ENCODE measurements around the gene CD300LG. TPM values are rescaled to one million over a fixed set of nuclear protein-coding genes. Genes with fewer than 3 reads are reported as not detected.
"Not testable (repeated sequence)": the region's sequence is repeated elsewhere in the genome, so short reads cannot be mapped to it uniquely, and the experiment has no call there.

Gene CD300LG
- total RNA-seq, 1 experiment from 2014 or later = not detected

- POLR2A ChIA-PET (ENCODE audit: low non-redundant PET) = no interaction called here
- CTCF ChIA-PET = no interaction called here
- TF ChIP-seq EZH2 (IDR thresholded peaks at IDR 0.05; ENCODE audit: borderline replicate concordance, low read depth, low read length, poor library complexity, severe bottlenecking) = no peak
- no peak for TF ChIP-seq CTCF (conservative IDR thresholded peaks at IDR 0.05; ENCODE audit: low read depth, low read length)
- intact Hi-C loops (cut with micrococcal nuclease; ENCODE audit: unreplicated experiment) = no loop called here
- Histone ChIP-seq H3K4me3 (ENCODE audit: low read depth, low read length, poor library complexity, severe bottlenecking) (no peak overlapping the region), H3K36me3 (ENCODE audit: insufficient read depth, low read length, poor library complexity, severe bottlenecking) (no peaks in the 10 kb centered on the region), H3K4me1 (ENCODE audit: insufficient read depth, low read length, poor library complexity, severe bottlenecking) (no peaks in the 10 kb centered on the region), H3K27me3 (replicated peaks; ENCODE audit: insufficient read depth, low read depth, low read length, poor library complexity) (no peaks in the 10 kb centered on the region), H3K27ac (ENCODE audit: low read depth, low read length, poor library complexity, severe bottlenecking) (no peak overlapping the region), H3K9me3 (ENCODE audit: low read depth, low read length, poor library complexity, severe bottlenecking) (no peaks in the 10 kb centered on the region)
- no peak for DNase-seq (ENCODE audit: low spot score)
- BruUV-seq (replicated peaks) = no TSS peak
Measured at GRCh38 chr17:43891851-43892646, 45.1 kb downstream of the CD300LG start.

DNA sequence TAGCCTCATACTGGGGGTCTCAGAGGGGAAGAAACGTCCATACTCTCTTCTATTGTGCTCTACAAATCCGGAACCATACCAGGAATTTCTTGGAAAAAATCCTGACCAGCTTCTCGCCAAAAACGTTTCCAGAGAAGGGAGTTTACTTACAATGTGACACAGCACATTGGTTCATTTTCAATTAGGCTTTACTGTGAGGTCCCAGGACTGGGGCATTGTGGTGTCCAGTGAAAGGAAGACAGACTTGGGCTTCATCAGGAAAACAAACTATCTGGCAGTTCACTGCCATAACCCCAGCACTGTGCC lies 45.6 kb downstream of the CD300LG start:
- CTCF ChIA-PET = no interaction called here
- Histone ChIP-seq H3K4me1 (ENCODE audit: insufficient read depth, low read length, poor library complexity, severe bottlenecking) (no peaks in the 10 kb centered on the region), H3K4me3 (ENCODE audit: low read depth, low read length, poor library complexity, severe bottlenecking) (no peak overlapping the region), H3K9me3 (ENCODE audit: low read depth, low read length, poor library complexity, severe bottlenecking) (no peaks in the 10 kb centered on the region), H3K27me3 (replicated peaks; ENCODE audit: insufficient read depth, low read depth, low read length, poor library complexity) (no peaks in the 10 kb centered on the region), H3K27ac (ENCODE audit: low read depth, low read length, poor library complexity, severe bottlenecking) (no peak overlapping the region), H3K36me3 (ENCODE audit: insufficient read depth, low read length, poor library complexity, severe bottlenecking) (no peaks in the 10 kb centered on the region)
- POLR2A ChIA-PET (ENCODE audit: low non-redundant PET) = no interaction called here
- intact Hi-C loops (cut with micrococcal nuclease; ENCODE audit: unreplicated experiment) = no loop called here
- BruUV-seq (replicated peaks) = no TSS peak
- DNase-seq (ENCODE audit: low spot score) = no peak
- no peak for TF ChIP-seq EZH2 (IDR thresholded peaks at IDR 0.05; ENCODE audit: borderline replicate concordance, low read depth, low read length, poor library complexity, severe bottlenecking)
- no peak for TF ChIP-seq CTCF (conservative IDR thresholded peaks at IDR 0.05; ENCODE audit: low read depth, low read length)

GRCh38 chr17:43894494-43894893 lies 47.5 kb downstream of the CD300LG start:
- intact Hi-C loops (cut with micrococcal nuclease; ENCODE audit: unreplicated experiment); H3K4me3 ChIP-seq (ENCODE audit: low read depth, low read length, poor library complexity, severe bottlenecking); BruUV-seq (replicated peaks); H3K36me3 ChIP-seq (ENCODE audit: insufficient read depth, low read length, poor library complexity, severe bottlenecking); H3K4me1 ChIP-seq (ENCODE audit: insufficient read depth, low read length, poor library complexity, severe bottlenecking); H3K27ac ChIP-seq (ENCODE audit: low read depth, low read length, poor library complexity, severe bottlenecking); H3K9me3 ChIP-seq (ENCODE audit: low read depth, low read length, poor library complexity, severe bottlenecking); POLR2A ChIA-PET (ENCODE audit: low non-redundant PET); H3K27me3 ChIP-seq (replicated peaks; ENCODE audit: insufficient read depth, low read depth, low read length, poor library complexity); DNase-seq (ENCODE audit: low spot score): not testable (repeated sequence)
- CTCF ChIA-PET = interaction anchor here (0.6 kb wide), 1 partner anchor 31 kb away, joined by 3 read pairs; no protein-coding TSS in a partner anchor

DNA sequence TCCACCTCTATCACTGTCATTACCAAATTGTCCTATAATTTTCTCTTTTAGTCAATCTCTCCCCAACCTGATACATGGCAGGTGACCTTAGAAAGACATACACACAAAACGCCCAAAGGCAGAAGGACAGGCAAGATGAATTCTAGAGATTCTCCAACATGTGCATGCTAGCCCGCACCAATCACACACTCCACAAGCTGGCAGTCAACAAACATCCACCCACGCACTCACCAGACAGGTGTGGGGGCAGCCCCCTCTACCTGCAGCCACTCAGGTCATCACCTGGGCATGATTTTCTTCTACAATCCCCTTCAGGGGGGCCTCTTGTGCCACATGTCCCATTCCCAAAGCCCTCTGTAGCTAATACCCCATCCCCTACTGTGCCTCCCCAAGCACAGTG lies 50.9 kb downstream of the CD300LG start:
- H3K27ac ChIP-seq (ENCODE audit: low read depth, low read length, poor library complexity, severe bottlenecking) = no peak overlapping the region
- no peak overlapping the region for H3K4me3 ChIP-seq (ENCODE audit: low read depth, low read length, poor library complexity, severe bottlenecking)
- POLR2A ChIA-PET (ENCODE audit: low non-redundant PET) = no interaction called here
- no TSS peak for BruUV-seq (replicated peaks)
- no peaks in the 10 kb centered on the region for H3K9me3 ChIP-seq (ENCODE audit: low read depth, low read length, poor library complexity, severe bottlenecking)
- no peaks in the 10 kb centered on the region for H3K4me1 ChIP-seq (ENCODE audit: insufficient read depth, low read length, poor library complexity, severe bottlenecking)
- CTCF ChIA-PET = no interaction called here
- no peaks in the 10 kb centered on the region for H3K36me3 ChIP-seq (ENCODE audit: insufficient read depth, low read length, poor library complexity, severe bottlenecking)
- no peaks in the 10 kb centered on the region for H3K27me3 ChIP-seq (replicated peaks; ENCODE audit: insufficient read depth, low read depth, low read length, poor library complexity)
- no peak for DNase-seq (ENCODE audit: low spot score)
- intact Hi-C loops (cut with micrococcal nuclease; ENCODE audit: unreplicated experiment) = no loop called here
- no peak for TF ChIP-seq EZH2 (IDR thresholded peaks at IDR 0.05; ENCODE audit: borderline replicate concordance, low read depth, low read length, poor library complexity, severe bottlenecking)
- no peak for TF ChIP-seq CTCF (conservative IDR thresholded peaks at IDR 0.05; ENCODE audit: low read depth, low read length)
